MM.1S (cell line): ENCODE data around the gene SSBP3.

Experiments used
- EZH2 ChIP-seq: fragments of 300-600 bp; sonication (generic); optimal IDR thresholded peaks from 2 replicates; pipeline ENCODE3; 2017; ENCODE audit warnings: low read depth, mild to moderate bottlenecking, antibody characterized with exemption, low read length, mixed read lengths
- TF ChIP-seq, protein P1 (sequence below): fragments of 300-600 bp; sonication (generic); IDR thresholded peaks from 2 replicates; pipeline ENCODE4 v1.5.1; 2016; ENCODE audit warnings: antibody characterized with exemption, low read length, mixed read lengths

GRCh38 chr1:54257876-54258275 is 148.3 kb downstream of the SSBP3 start:
- TF ChIP-seq, protein P1, sequence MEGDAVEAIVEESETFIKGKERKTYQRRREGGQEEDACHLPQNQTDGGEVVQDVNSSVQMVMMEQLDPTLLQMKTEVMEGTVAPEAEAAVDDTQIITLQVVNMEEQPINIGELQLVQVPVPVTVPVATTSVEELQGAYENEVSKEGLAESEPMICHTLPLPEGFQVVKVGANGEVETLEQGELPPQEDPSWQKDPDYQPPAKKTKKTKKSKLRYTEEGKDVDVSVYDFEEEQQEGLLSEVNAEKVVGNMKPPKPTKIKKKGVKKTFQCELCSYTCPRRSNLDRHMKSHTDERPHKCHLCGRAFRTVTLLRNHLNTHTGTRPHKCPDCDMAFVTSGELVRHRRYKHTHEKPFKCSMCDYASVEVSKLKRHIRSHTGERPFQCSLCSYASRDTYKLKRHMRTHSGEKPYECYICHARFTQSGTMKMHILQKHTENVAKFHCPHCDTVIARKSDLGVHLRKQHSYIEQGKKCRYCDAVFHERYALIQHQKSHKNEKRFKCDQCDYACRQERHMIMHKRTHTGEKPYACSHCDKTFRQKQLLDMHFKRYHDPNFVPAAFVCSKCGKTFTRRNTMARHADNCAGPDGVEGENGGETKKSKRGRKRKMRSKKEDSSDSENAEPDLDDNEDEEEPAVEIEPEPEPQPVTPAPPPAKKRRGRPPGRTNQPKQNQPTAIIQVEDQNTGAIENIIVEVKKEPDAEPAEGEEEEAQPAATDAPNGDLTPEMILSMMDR: no peak
- TF ChIP-seq EZH2: no peak
